Nephron progenitor cell (in vitro differentiated cells): Measurements from ENCODE around the gene USP13.

ENCODE experiments used
- DNase-seq: peaks from one replicate; pipeline ENCODE4 v3.0.0; 2021
- H3K27ac Mint-ChIP-seq: 2 replicates; pipeline ENCODE4 v1.8.0; 2021; ENCODE audit warnings: mild to moderate bottlenecking, moderate library complexity, mixed read lengths
- H3K27me3 Mint-ChIP-seq: 2 replicates; pipeline ENCODE4 v1.8.0; 2021; ENCODE audit warnings: mild to moderate bottlenecking, low read depth, mixed read lengths; ENCODE audit not compliant: poor library complexity
- H3K36me3 Mint-ChIP-seq: 2 replicates; pipeline ENCODE4 v1.8.0; 2021; ENCODE audit warnings: low read depth, mixed read lengths
- H3K4me1 Mint-ChIP-seq: 2 replicates; pipeline ENCODE4 v1.8.0; 2021; ENCODE audit warnings: mixed read lengths
- H3K4me3 Mint-ChIP-seq: 2 replicates; pipeline ENCODE4 v1.8.0; 2021; ENCODE audit warnings: mild to moderate bottlenecking, moderate library complexity, mixed read lengths
- H3K9me3 Mint-ChIP-seq: 2 replicates; pipeline ENCODE4 v1.8.0; 2021; ENCODE audit warnings: mild to moderate bottlenecking, moderate library complexity, mixed read lengths
- TF ChIP-seq, protein P1 (sequence below): fragments of 200-600 bp; sonication (generic); IDR thresholded peaks from 2 replicates; pipeline ENCODE4 v1.5.0; 2021; ENCODE audit warnings: antibody characterized with exemption

USP13 gene

GRCh38 chr3:179797192-179797591 is 144.4 kb downstream of the USP13 start:
- H3K27me3 Mint-ChIP-seq, result no peaks in the 10 kb centered on the region
- H3K27ac Mint-ChIP-seq, result no peak overlapping the region
- H3K9me3 Mint-ChIP-seq, result no peaks in the 10 kb centered on the region
- H3K36me3 Mint-ChIP-seq, result no peaks in the 10 kb centered on the region
- no peak for DNase-seq
- H3K4me1 Mint-ChIP-seq, result no peaks in the 10 kb centered on the region
- no peak overlapping the region for H3K4me3 Mint-ChIP-seq
- TF ChIP-seq, protein P1, sequence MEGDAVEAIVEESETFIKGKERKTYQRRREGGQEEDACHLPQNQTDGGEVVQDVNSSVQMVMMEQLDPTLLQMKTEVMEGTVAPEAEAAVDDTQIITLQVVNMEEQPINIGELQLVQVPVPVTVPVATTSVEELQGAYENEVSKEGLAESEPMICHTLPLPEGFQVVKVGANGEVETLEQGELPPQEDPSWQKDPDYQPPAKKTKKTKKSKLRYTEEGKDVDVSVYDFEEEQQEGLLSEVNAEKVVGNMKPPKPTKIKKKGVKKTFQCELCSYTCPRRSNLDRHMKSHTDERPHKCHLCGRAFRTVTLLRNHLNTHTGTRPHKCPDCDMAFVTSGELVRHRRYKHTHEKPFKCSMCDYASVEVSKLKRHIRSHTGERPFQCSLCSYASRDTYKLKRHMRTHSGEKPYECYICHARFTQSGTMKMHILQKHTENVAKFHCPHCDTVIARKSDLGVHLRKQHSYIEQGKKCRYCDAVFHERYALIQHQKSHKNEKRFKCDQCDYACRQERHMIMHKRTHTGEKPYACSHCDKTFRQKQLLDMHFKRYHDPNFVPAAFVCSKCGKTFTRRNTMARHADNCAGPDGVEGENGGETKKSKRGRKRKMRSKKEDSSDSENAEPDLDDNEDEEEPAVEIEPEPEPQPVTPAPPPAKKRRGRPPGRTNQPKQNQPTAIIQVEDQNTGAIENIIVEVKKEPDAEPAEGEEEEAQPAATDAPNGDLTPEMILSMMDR, result no peak

GRCh38 chr3:179801263-179801662 is 148.4 kb downstream of the USP13 start:
- Mint-ChIP-seq H3K27ac (no peak overlapping the region), H3K4me1 (no peaks in the 10 kb centered on the region), H3K36me3 (no peaks in the 10 kb centered on the region), H3K27me3 (no peaks in the 10 kb centered on the region), H3K4me3 (no peak overlapping the region), H3K9me3 (no peaks in the 10 kb centered on the region)
- TF ChIP-seq, protein P1, result no peak
- no peak for DNase-seq

DNA sequence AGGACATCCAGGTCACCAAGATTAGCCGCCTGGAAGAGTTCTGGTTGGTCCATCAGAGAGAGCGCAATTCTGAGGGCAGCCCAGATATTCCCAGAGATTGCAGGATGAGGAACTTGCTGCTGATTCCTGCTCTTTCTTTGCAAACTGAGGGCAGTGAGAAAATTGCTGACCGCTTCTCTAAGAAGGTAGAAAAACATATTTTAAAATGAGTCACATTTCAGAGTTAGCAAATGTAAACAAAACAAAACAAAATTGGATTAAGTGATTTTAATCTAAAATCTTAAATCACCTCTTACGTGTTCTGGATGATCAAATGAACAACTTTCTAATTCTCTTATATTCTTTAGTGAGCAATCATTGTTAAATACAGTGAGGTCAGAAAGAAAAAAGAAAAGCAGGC is 149.0 kb downstream of the USP13 start:
- H3K27me3 Mint-ChIP-seq, result no peaks in the 10 kb centered on the region
- H3K4me3 Mint-ChIP-seq, result no peak overlapping the region
- H3K36me3 Mint-ChIP-seq, result no peaks in the 10 kb centered on the region

DNA sequence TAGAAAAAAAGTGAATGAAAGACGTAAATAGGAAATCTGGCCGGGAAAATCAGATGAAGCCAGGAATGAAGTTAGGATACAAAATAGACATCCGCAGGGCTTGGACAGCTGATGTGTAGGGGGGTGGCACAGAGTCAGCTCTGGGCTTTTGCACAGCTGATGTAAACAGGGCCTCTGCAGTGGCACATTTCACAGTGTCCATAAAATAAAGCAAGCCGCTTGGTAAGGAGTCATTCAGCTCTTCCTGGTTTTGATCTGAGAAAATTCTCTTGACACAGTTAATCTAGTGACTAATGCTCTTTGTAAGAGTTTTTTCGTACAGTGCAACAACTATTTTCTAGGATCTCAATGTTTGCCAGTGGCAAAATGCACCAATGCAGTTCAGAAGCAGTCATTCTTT is 153.3 kb downstream of the USP13 start:
- Mint-ChIP-seq H3K36me3 (no peaks in the 10 kb centered on the region), H3K9me3 (no peaks in the 10 kb centered on the region), H3K4me1 (peaks cover 2% of the 10 kb centered on the region), H3K27me3 (no peaks in the 10 kb centered on the region), H3K27ac (no peak overlapping the region), H3K4me3 (no peak overlapping the region)
- TF ChIP-seq, protein P1, result no peak
- no peak for DNase-seq

More for the DNA sequence above, 149.0 kb downstream of the USP13 start:
- H3K27ac Mint-ChIP-seq, result no peak overlapping the region
- H3K9me3 Mint-ChIP-seq, result no peaks in the 10 kb centered on the region
- DNase-seq, result no peak
- no peaks in the 10 kb centered on the region for H3K4me1 Mint-ChIP-seq
- TF ChIP-seq, protein P1, result no peak

DNA sequence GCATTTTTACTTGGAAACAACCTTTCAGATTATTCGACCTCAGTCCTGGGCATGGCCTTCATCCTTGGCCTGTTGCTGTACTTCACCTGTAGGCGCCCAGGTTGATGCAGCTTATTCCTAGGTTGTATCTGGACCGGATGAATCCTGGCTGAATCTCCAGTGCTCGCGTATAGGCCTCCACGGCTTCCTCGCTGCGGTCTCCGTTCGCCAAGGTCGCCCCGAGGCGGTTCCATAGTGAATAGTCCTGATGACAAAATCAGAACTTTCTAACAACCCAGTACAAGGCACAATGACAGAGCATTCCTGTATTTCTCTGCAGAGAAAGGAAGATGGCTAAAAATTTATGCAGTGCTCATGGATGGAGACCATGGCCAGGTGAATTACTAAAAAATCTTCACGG is 154.7 kb downstream of the USP13 start:
- no peak overlapping the region for H3K4me3 Mint-ChIP-seq
- no peaks in the 10 kb centered on the region for H3K9me3 Mint-ChIP-seq
- peaks cover 7% of the 10 kb centered on the region for H3K4me1 Mint-ChIP-seq
- no peak for DNase-seq
- H3K27me3 Mint-ChIP-seq, result no peaks in the 10 kb centered on the region
- TF ChIP-seq, protein P1, result no peak
- H3K27ac Mint-ChIP-seq, result no peak overlapping the region
- no peaks in the 10 kb centered on the region for H3K36me3 Mint-ChIP-seq

- Mint-ChIP-seq H3K36me3 (no peaks in the 10 kb centered on the region), H3K4me3 (no peak overlapping the region), H3K4me1 (peaks cover 7% of the 10 kb centered on the region), H3K27me3 (no peaks in the 10 kb centered on the region), H3K9me3 (no peaks in the 10 kb centered on the region), H3K27ac (no peak overlapping the region)
- no peak for DNase-seq
- TF ChIP-seq, protein P1, result no peak
Observed at GRCh38 chr3:179809639-179810038, 156.8 kb downstream of the USP13 start.
